Gastrocnemius medialis (tissue), 4 donors: ENCODE data around the gene SPAG8.

Experiments
- CTCF ChIP-seq, 5 experiments: fragments of 450-650 bp in 3 of 5; fragments of 200-600 bp in 2 of 5; sonication (generic) in 2 of 5; IDR thresholded peaks in 4 of 5; conservative IDR thresholded peaks in 1 of 5; 1 replicate in 4 of 5; 2 replicates in 1 of 5; pipeline ENCODE4 v1.5.1; 2016 to 2019; ENCODE audit warnings: antibody characterized with exemption in 5 of 5, mild to moderate bottlenecking in 3 of 5, moderate library complexity in 3 of 5
- POLR2A ChIP-seq, 2 donors: fragments of 450-650 bp; IDR thresholded peaks; one replicate each; pipeline ENCODE4 v1.6.1; 2017; ENCODE audit warnings: antibody characterized with exemption in 2 of 2, mild to moderate bottlenecking in 2 of 2, moderate library complexity in 2 of 2

- TF ChIP-seq CTCF (IDR thresholded peaks at IDR 0.05 in 4 of 5, conservative IDR thresholded peaks at IDR 0.05 in 1 of 5) (no peak), POLR2A (IDR thresholded peaks at IDR 0.05) (no peak)
These were observed 17.7 kb upstream of the SPAG8 start for GRCh38 chr9:35829764-35830096.
